Activated CD4-positive, CD25-positive, alpha-beta regulatory T cell treated with anti-CD3 and anti-CD28 coated beads, Interleukin-2, amount 50 U/mL, for 72 hours (primary cell): ENCODE results near the gene CRELD2.

Experiments used
- DNase-seq: peaks from one replicate; pipeline ENCODE4 v3.0.0; 2021

CRELD2 gene

GRCh38 chr22:49948116-49948957, 29.9 kb downstream of the CRELD2 start:
- DNase-seq, result no peak

GRCh38 chr22:49948958-49949913, 30.8 kb downstream of the CRELD2 start:
- no peak for DNase-seq

DNA sequence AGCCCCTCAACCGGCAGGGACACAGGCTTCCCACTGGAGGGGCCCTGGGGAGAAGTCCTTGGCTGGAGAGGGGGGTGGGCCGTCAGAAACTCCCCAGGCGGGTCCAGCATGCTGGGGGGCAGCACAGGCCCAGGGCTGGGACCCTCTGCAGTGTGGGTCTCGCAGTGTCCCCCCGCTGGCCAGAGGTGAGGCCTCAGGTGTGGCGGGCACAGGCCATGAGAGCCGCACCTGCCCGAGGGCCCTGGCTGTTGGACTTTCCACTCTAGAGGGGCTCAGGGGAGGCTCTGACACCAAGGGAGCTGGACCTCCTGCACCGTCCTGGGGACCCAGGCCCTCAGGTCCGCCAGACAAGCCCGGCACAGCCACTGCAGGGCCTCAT, 31.5 kb downstream of the CRELD2 start:
- DNase-seq, result no peak

DNA sequence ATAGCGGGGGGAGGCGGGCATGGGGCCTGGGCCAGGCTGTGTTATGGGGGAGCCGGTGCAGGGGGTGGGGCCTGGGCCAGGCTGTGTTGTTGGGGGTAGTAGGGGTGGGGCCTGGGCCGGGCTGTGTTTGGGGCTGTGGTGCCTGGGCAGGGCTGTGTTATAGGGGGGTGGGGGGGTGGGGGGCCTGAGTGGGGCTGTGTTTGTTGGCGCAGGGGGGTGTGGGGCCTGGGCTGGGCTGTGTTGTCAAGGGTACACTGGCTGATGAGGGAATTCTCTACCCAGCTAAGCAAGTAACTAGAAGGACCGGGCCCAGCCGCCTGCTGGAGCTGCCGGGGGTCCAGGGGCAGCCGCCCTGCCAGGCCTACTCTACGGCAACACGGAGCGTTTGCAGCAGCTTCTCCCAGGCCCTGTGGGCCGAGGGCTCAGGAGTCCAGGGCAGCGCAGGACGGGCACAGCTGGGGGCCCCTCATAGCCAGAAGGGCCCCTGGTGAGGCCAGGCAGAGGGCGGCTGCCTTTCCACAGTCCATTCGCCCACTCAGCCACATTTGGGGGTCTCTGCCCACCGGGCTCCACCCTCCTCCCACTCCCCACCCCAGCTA, 32.1 kb downstream of the CRELD2 start:
- no peak for DNase-seq

GRCh38 chr22:49951000-49951677, 32.7 kb downstream of the CRELD2 start:
- no peak for DNase-seq

- no peak for DNase-seq
These were observed 33.2 kb downstream of the CRELD2 start for GRCh38 chr22:49951678-49951985.

GRCh38 chr22:49951986-49952896, 33.8 kb downstream of the CRELD2 start:
- DNase-seq, result no peak

GRCh38 chr22:49953027-49953679, 34.7 kb downstream of the CRELD2 start:
- no peak for DNase-seq

GRCh38 chr22:49953680-49954344, 35.4 kb downstream of the CRELD2 start:
- no peak for DNase-seq

DNA sequence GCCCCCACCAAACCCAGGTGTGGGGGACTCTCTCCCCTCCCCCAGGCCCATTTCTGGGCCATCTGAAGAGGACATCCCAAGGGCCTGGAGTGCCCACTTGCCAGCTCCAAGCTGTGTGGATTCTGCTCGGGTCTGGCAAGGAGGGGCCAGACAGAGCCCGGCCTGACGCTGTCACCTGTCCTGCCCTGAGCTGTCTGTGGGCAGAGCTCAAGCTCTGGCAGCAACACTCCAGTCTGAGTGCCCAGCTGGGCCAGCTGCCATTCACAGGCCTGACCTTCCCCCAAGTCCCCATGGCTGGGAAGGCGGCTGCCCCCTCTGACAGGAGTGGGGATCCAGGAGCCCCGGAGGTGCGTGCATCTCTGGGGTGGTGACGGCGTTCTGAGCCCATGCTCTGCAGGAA, 35.9 kb downstream of the CRELD2 start:
- no peak for DNase-seq

- DNase-seq, result no peak
These were observed 36.7 kb downstream of the CRELD2 start for GRCh38 chr22:49954991-49955580.

- DNase-seq, result no peak
These were observed 37.4 kb downstream of the CRELD2 start for GRCh38 chr22:49955581-49956417.

GRCh38 chr22:49956418-49956770, 38.0 kb downstream of the CRELD2 start:
- DNase-seq, result no peak

DNA sequence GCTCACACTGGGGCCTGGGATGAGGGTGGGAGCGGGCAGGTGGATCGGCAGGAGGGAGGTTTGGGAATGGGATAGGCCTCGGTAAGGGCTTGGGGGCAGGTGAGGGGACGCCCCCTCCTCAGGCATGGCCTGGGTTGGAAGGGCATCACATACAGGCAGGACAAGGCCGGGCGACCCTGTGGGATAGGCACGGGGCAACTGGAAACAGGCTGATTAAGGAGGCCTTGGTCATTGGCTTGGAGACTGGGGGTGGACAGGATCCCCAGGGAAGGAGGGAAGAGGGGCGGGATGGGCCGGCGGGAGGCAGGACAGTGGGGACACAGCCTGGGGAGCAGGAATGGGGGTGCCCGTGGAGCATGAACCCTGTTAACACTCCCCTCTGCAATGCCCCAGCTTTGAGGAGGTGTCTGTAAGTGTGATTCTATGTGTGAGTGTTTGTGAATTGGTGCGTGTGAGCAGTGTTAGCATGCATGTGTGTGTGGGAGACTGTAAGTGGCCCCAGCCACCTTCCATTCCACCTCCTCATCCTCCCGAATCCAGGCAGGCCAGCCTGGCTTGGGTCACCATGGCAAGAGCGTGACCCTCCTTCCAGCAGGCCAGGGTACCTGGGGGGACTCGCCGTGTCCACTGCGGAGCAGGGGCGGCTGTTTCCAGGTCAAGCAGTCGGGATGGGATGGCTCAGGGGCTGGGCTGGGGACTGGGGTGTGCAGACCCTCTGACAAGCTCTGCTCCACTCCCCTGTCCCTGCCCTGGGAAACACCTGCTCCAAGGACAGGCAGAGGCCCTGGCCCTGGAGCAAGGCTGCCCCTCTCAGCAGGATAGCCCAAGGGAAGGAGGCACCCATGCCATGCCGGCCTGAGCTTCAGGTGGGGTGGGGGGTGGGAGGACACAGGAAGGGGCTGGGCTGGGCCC, 38.7 kb downstream of the CRELD2 start:
- no peak for DNase-seq

GRCh38 chr22:49957826-49958365, 39.5 kb downstream of the CRELD2 start:
- DNase-seq, result no peak

DNA sequence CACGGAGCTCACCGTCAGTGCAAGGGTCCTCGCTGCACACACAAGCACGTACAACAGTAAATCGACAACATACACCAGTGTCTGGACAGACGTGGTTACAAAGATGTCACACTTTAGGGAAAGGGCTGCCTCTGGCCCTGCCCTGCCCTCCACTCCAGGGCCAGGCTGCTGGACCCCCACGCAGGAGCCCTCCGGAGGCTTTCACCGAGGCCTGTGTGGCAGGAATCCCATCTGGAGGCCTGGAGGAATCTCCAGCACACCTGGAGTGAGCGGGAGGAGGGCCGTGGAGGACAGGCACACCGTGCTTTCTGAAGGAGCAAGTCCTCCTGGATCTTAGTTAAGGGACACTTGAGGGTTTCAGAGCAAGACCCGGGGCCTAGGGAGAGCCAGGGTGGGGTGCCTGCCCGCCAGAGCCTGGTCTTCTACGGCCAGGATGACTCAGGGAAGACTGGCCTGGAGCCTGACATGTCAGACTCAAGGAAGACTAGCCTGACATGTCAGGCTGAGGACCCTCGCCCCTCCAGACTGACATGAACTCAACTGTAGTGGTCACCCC, 40.0 kb downstream of the CRELD2 start:
- DNase-seq, result no peak

GRCh38 chr22:49958931-49959781, 40.7 kb downstream of the CRELD2 start:
- no peak for DNase-seq
